GM18870 (cell line): ENCODE data around the gene ARID1B.

ENCODE experiments used
- ATAC-seq: cut with Tn5 transposase; IDR thresholded peaks from one replicate; pipeline ENCODE4 v1.9.1; 2021; ENCODE audit warnings: moderate library complexity; ENCODE audit not compliant: unreplicated experiment

Gene ARID1B

GRCh38 chr6:156954816-156955215 lies 177.6 kb downstream of the ARID1B start:
- no peak for ATAC-seq

- no peak for ATAC-seq
Measured at GRCh38 chr6:156955494-156956183, 178.5 kb downstream of the ARID1B start.

GRCh38 chr6:156956286-156956685 lies 179.1 kb downstream of the ARID1B start:
- no peak for ATAC-seq

- ATAC-seq = peak; percentile 59
Measured at GRCh38 chr6:156957931-156958547, 180.9 kb downstream of the ARID1B start.

- ATAC-seq = no peak
Measured at GRCh38 chr6:156960525-156960924, 183.3 kb downstream of the ARID1B start.

GRCh38 chr6:156961282-156961892 lies 184.2 kb downstream of the ARID1B start:
- no peak for ATAC-seq

- ATAC-seq = no peak
Measured at GRCh38 chr6:156963712-156964700, 186.8 kb downstream of the ARID1B start.

- ATAC-seq = no peak
Measured at GRCh38 chr6:156967852-156968251, 190.7 kb downstream of the ARID1B start.

- ATAC-seq = no peak
Measured at GRCh38 chr6:156969233-156969632, 192.1 kb downstream of the ARID1B start.

- no peak for ATAC-seq
Measured at GRCh38 chr6:156970595-156971112, 193.5 kb downstream of the ARID1B start.

- ATAC-seq = no peak
Measured at GRCh38 chr6:156971153-156971885, 194.1 kb downstream of the ARID1B start.

GRCh38 chr6:156972145-156972544 lies 195.0 kb downstream of the ARID1B start:
- ATAC-seq = no peak

- ATAC-seq = no peak
Measured at GRCh38 chr6:156974830-156975261, 197.7 kb downstream of the ARID1B start.

GRCh38 chr6:156975414-156975813 lies 198.2 kb downstream of the ARID1B start:
- no peak for ATAC-seq

- no peak for ATAC-seq
Measured at GRCh38 chr6:156976216-156977127, 199.3 kb downstream of the ARID1B start.

- no peak for ATAC-seq
Measured at GRCh38 chr6:156977527-156978291, 200.5 kb downstream of the ARID1B start.

- ATAC-seq = no peak
Measured at GRCh38 chr6:156978948-156979347, 201.8 kb downstream of the ARID1B start.

GRCh38 chr6:156980515-156980914 lies 203.3 kb downstream of the ARID1B start:
- ATAC-seq = no peak
